HG02759 (cell line): Measurements from ENCODE around the gene SH3RF3.

Experiments
- ATAC-seq: cut with Tn5 transposase; IDR thresholded peaks from one replicate; pipeline ENCODE4 v1.9.1; 2021; ENCODE audit warnings: mild to moderate bottlenecking, moderate library complexity; ENCODE audit not compliant: unreplicated experiment

SH3RF3 gene

GRCh38 chr2:109175350-109175678 is 46.3 kb downstream of the SH3RF3 start:
- no peak for ATAC-seq

- no peak for ATAC-seq
Measured at GRCh38 chr2:109176928-109177327, 47.9 kb downstream of the SH3RF3 start.

GRCh38 chr2:109177635-109178034 is 48.6 kb downstream of the SH3RF3 start:
- no peak for ATAC-seq

- ATAC-seq, result no peak
Measured at GRCh38 chr2:109178968-109179367, 50.0 kb downstream of the SH3RF3 start.

- ATAC-seq, result no peak
Measured at GRCh38 chr2:109180786-109181185, 51.8 kb downstream of the SH3RF3 start.

- ATAC-seq, result no peak
Measured at GRCh38 chr2:109182426-109182825, 53.4 kb downstream of the SH3RF3 start.

GRCh38 chr2:109183871-109184270 is 54.9 kb downstream of the SH3RF3 start:
- ATAC-seq, result no peak

- ATAC-seq, result no peak
Measured at GRCh38 chr2:109184368-109184767, 55.4 kb downstream of the SH3RF3 start.

- no peak for ATAC-seq
Measured at GRCh38 chr2:109185338-109185737, 56.3 kb downstream of the SH3RF3 start.

GRCh38 chr2:109185821-109186570 is 57.0 kb downstream of the SH3RF3 start:
- ATAC-seq, result no peak

GRCh38 chr2:109186656-109187250 is 57.7 kb downstream of the SH3RF3 start:
- ATAC-seq, result no peak

- no peak for ATAC-seq
Measured at GRCh38 chr2:109187711-109188495, 58.9 kb downstream of the SH3RF3 start.

GRCh38 chr2:109188496-109188890 is 59.5 kb downstream of the SH3RF3 start:
- ATAC-seq, result no peak

GRCh38 chr2:109188898-109189297 is 59.9 kb downstream of the SH3RF3 start:
- ATAC-seq, result no peak

GRCh38 chr2:109189751-109190150 is 60.7 kb downstream of the SH3RF3 start:
- no peak for ATAC-seq

- peak; percentile 61 for ATAC-seq
Measured at GRCh38 chr2:109193807-109194619, 65.0 kb downstream of the SH3RF3 start.

- no peak for ATAC-seq
Measured at GRCh38 chr2:109194620-109194937, 65.6 kb downstream of the SH3RF3 start.

- no peak for ATAC-seq
Measured at GRCh38 chr2:109195193-109196045, 66.4 kb downstream of the SH3RF3 start.

- ATAC-seq, result no peak
Measured at GRCh38 chr2:109196081-109196875, 67.3 kb downstream of the SH3RF3 start.
